ENCODE results near the gene NAT8.
"Not testable (repeated sequence)": the region's sequence is repeated elsewhere in the genome, so short reads cannot be mapped to it uniquely, and the experiment has no call there.

NAT8 gene

GRCh38 chr2:73642338-73643018 lies at the start of gene NAT8:
Gene NAT8 (minus strand): TSS chr2:73642422. CDS start chr2:73641628, 794 bp downstream.
- no peak for DNase-seq

GRCh38 chr2:73690372-73691088 lies 48.3 kb upstream of the NAT8 start:
- peak; percentile 5 for DNase-seq

- DNase-seq = not testable (repeated sequence)
These were observed 46.3 kb upstream of the NAT8 start for GRCh38 chr2:73688494-73688893.

GRCh38 chr2:73685764-73686438 lies 43.7 kb upstream of the NAT8 start:
- no peak for DNase-seq

GRCh38 chr2:73684905-73685304 lies 42.7 kb upstream of the NAT8 start:
- not testable (repeated sequence) for DNase-seq

GRCh38 chr2:73684325-73684724 lies 42.1 kb upstream of the NAT8 start:
- not testable (repeated sequence) for DNase-seq

- DNase-seq = peak; percentile 35
These were observed 37.8 kb upstream of the NAT8 start for GRCh38 chr2:73679951-73680571.

- DNase-seq = not testable (repeated sequence)
These were observed 37.0 kb upstream of the NAT8 start for GRCh38 chr2:73679237-73679636.

- DNase-seq = not testable (repeated sequence)
These were observed 35.8 kb upstream of the NAT8 start for GRCh38 chr2:73678008-73678407.

GRCh38 chr2:73676211-73676610 lies 34.0 kb upstream of the NAT8 start:
- not testable (repeated sequence) for DNase-seq

GRCh38 chr2:73674696-73675157 lies 32.5 kb upstream of the NAT8 start:
- DNase-seq = peak; percentile 18

GRCh38 chr2:73669976-73670375 lies 27.8 kb upstream of the NAT8 start:
- DNase-seq = not testable (repeated sequence)

GRCh38 chr2:73667239-73667638 lies 25.0 kb upstream of the NAT8 start:
- not testable (repeated sequence) for DNase-seq

- no peak for DNase-seq
These were observed 12.0 kb upstream of the NAT8 start for GRCh38 chr2:73654175-73654574.

- DNase-seq = no peak
These were observed 10.1 kb upstream of the NAT8 start for GRCh38 chr2:73652348-73652747.

GRCh38 chr2:73651591-73652230 lies 9.5 kb upstream of the NAT8 start:
- DNase-seq = no peak

GRCh38 chr2:73647690-73648089 lies 5.5 kb upstream of the NAT8 start:
- not testable (repeated sequence) for DNase-seq

GRCh38 chr2:73641767-73642062 lies 507 bp downstream of the NAT8 start:
- no peak for DNase-seq

GRCh38 chr2:73640946-73641766 lies 1.1 kb downstream of the NAT8 start:
- DNase-seq = no peak

- DNase-seq = no peak
These were observed 1.7 kb downstream of the NAT8 start for GRCh38 chr2:73640511-73640911.

- no peak for DNase-seq
These were observed 3.8 kb downstream of the NAT8 start for GRCh38 chr2:73638429-73638828.

GRCh38 chr2:73636977-73637376 lies 5.2 kb downstream of the NAT8 start:
- not testable (repeated sequence) for DNase-seq
